H9 (cell line): Measurements from ENCODE around the gene HS3ST4. TPM values are rescaled to one million over a fixed set of nuclear protein-coding genes. Genes with fewer than 3 reads are reported as not detected.

ENCODE experiments used
- DNase-seq: peaks from one replicate; pipeline ENCODE4 v3.0.0-alpha.2; 2017
- H2AFZ ChIP-seq: one replicate; pipeline ENCODE4 v1.6.1; 2013; ENCODE audit warnings: mild to moderate bottlenecking, low read length, control low read depth, moderate library complexity
- H2AK5ac ChIP-seq: 2 replicates; pipeline ENCODE4 v1.6.1; 2013; ENCODE audit warnings: low read length, control low read depth, mixed read lengths; ENCODE audit not compliant: insufficient read length
- H2BK120ac ChIP-seq: one replicate; pipeline ENCODE4 v1.6.1; 2013; ENCODE audit warnings: low read depth, mild to moderate bottlenecking, low read length, control low read depth, inconsistent platforms; ENCODE audit not compliant: poor library complexity, severe bottlenecking
- H2BK12ac ChIP-seq: 2 replicates; pipeline ENCODE4 v1.6.1; 2013; ENCODE audit warnings: low read length, control low read depth, mixed read lengths, low read depth; ENCODE audit not compliant: insufficient read length
- H2BK15ac ChIP-seq: 2 replicates; pipeline ENCODE4 v1.6.1; 2013; ENCODE audit warnings: low read depth, low read length, control low read depth
- H2BK20ac ChIP-seq: one replicate; pipeline ENCODE4 v1.6.1; 2013; ENCODE audit warnings: low read depth, mild to moderate bottlenecking, low read length, control low read depth, inconsistent platforms; ENCODE audit not compliant: poor library complexity, severe bottlenecking
- H2BK5ac ChIP-seq: 2 replicates; pipeline ENCODE4 v1.6.1; 2013; ENCODE audit warnings: low read length, control low read depth, mixed read lengths; ENCODE audit not compliant: insufficient read length
- H3K14ac ChIP-seq: 2 replicates; pipeline ENCODE4 v1.6.1; 2013; ENCODE audit warnings: low read length, control low read depth; ENCODE audit not compliant: insufficient read depth
- H3K18ac ChIP-seq: 2 replicates; pipeline ENCODE4 v1.6.1; 2013; ENCODE audit warnings: low read depth, mild to moderate bottlenecking, mixed read lengths, low read length, control low read depth; ENCODE audit not compliant: insufficient read length
- H3K23ac ChIP-seq: 2 replicates; pipeline ENCODE4 v1.6.1; 2013; ENCODE audit warnings: low read length, control low read depth, mixed read lengths, low read depth; ENCODE audit not compliant: insufficient read length
- H3K23me2 ChIP-seq: 2 replicates; pipeline ENCODE4 v1.6.1; 2013; ENCODE audit warnings: low read depth, mild to moderate bottlenecking, mixed read lengths, low read length, control low read depth; ENCODE audit not compliant: insufficient read length, poor library complexity, severe bottlenecking
- H3K27ac ChIP-seq: 2 replicates; pipeline ENCODE4 v1.5.1; 2013; ENCODE audit warnings: low read length, control low read depth, mixed read lengths, low read depth; ENCODE audit not compliant: insufficient read length
- H3K27me3 ChIP-seq: 2 replicates; pipeline ENCODE4 v1.6.1; 2013; ENCODE audit warnings: low read length, control low read depth, inconsistent platforms; ENCODE audit not compliant: insufficient read depth
- H3K4ac ChIP-seq: 2 replicates; pipeline ENCODE4 v1.6.1; 2013; ENCODE audit warnings: low read depth, mild to moderate bottlenecking, control low read depth, inconsistent platforms, low read length, moderate library complexity
- H3K4me1 ChIP-seq: 2 replicates; pipeline ENCODE4 v1.6.1; 2013; ENCODE audit warnings: low read length, control low read depth, inconsistent platforms; ENCODE audit not compliant: insufficient read depth
- H3K4me2 ChIP-seq: 2 replicates; pipeline ENCODE4 v1.6.1; 2013; ENCODE audit warnings: low read length, control low read depth, mixed read lengths; ENCODE audit not compliant: insufficient read length, insufficient read depth
- H3K56ac ChIP-seq: 2 replicates; pipeline ENCODE4 v1.6.1; 2013; ENCODE audit warnings: low read depth, mild to moderate bottlenecking, mixed read lengths, low read length, control low read depth; ENCODE audit not compliant: insufficient read length
- H3K79me1 ChIP-seq: 2 replicates; pipeline ENCODE4 v1.6.1; 2013; ENCODE audit warnings: low read depth, mild to moderate bottlenecking, moderate library complexity, low read length, control low read depth, inconsistent platforms; ENCODE audit not compliant: insufficient read depth, poor library complexity, severe bottlenecking
- H3K79me2 ChIP-seq: 2 replicates; pipeline ENCODE4 v1.6.1; 2013; ENCODE audit warnings: low read length, control low read depth, inconsistent platforms; ENCODE audit not compliant: insufficient read depth
- H3K9ac ChIP-seq: 2 replicates; pipeline ENCODE4 v1.6.1; 2013; ENCODE audit warnings: low read length, control low read depth, mixed read lengths; ENCODE audit not compliant: insufficient read length; ENCODE audit errors: extremely low read depth
- H3K9me3 ChIP-seq: one replicate; pipeline ENCODE4 v1.6.1; 2013; ENCODE audit warnings: low read depth, low read length, inconsistent platforms; ENCODE audit not compliant: control insufficient read depth
- H3T11ph ChIP-seq: one replicate; pipeline ENCODE4 v1.6.1; 2013; ENCODE audit warnings: mild to moderate bottlenecking, low read length, control low read depth, inconsistent platforms
- H4K20me1 ChIP-seq: one replicate; pipeline ENCODE4 v1.6.1; 2013; ENCODE audit not compliant: control insufficient read depth, insufficient read length, insufficient read depth
- H4K5ac ChIP-seq: 2 replicates; pipeline ENCODE4 v1.6.1; 2013; ENCODE audit warnings: low read depth, mild to moderate bottlenecking, mixed read lengths, low read length, control low read depth; ENCODE audit not compliant: insufficient read length
- H4K8ac ChIP-seq: replicated peaks from 2 replicates; pipeline ENCODE4 v1.6.1; 2013; ENCODE audit warnings: low read length, control low read depth, mixed read lengths, low read depth; ENCODE audit not compliant: insufficient read length
- H4K91ac ChIP-seq: 2 replicates; pipeline ENCODE4 v1.6.1; 2013; ENCODE audit warnings: low read depth, mild to moderate bottlenecking, moderate library complexity, mixed read lengths, low read length, control low read depth; ENCODE audit not compliant: insufficient read length
- H3K27ac Mint-ChIP-seq, 3 experiments: 2 replicates in 2 of 3; 3 replicates in 1 of 3; pipeline ENCODE4 v1.8.0; 2020 to 2021; ENCODE audit warnings: mixed read lengths in 3 of 3, mild to moderate bottlenecking in 1 of 3, moderate library complexity in 1 of 3
- H3K27me3 Mint-ChIP-seq: 2 replicates; pipeline ENCODE4 v1.8.0; 2021; ENCODE audit warnings: low read depth, mild to moderate bottlenecking, moderate library complexity, mixed read lengths
- H3K36me3 Mint-ChIP-seq, 3 experiments: 2 replicates in 2 of 3; 3 replicates in 1 of 3; pipeline ENCODE4 v1.8.0; 2020 to 2021; ENCODE audit warnings: low read depth in 3 of 3, mixed read lengths in 3 of 3; ENCODE audit not compliant: insufficient read depth in 1 of 3
- H3K4me1 Mint-ChIP-seq, 2 experiments: 2 replicates each; pipeline ENCODE4 v1.8.0; 2020; ENCODE audit warnings: mixed read lengths in 2 of 2
- H3K4me3 Mint-ChIP-seq, 2 experiments: 2 replicates in 1 of 2; 3 replicates in 1 of 2; pipeline ENCODE4 v1.8.0; 2020 to 2021; ENCODE audit warnings: mild to moderate bottlenecking in 2 of 2, mixed read lengths in 2 of 2, moderate library complexity in 1 of 2
- H3K9me3 Mint-ChIP-seq, 2 experiments: 2 replicates in 1 of 2; 3 replicates in 1 of 2; pipeline ENCODE4 v1.8.0; 2020; ENCODE audit warnings: mild to moderate bottlenecking in 2 of 2, mixed read lengths in 2 of 2, moderate library complexity in 1 of 2
- WGBS: extraction: QIAGEN DNeasy Blood & Tissue Kit; methylation state at CpG from one replicate; pipeline ENCODE4 v1.1.7; 2013; ENCODE audit warnings: missing lambda C conversion rate, low lambda C conversion rate, mixed read lengths; ENCODE audit not compliant: insufficient read length; ENCODE audit errors: extremely low coverage; 5-methylcytosine and 5-hydroxymethylcytosine counted together
- total RNA-seq: library from RNA; stranded (reverse); gene quantifications from 2 replicates; pipeline ENCODE4 v1.2.1, GENCODE V29; 2021
- TF ChIP-seq, protein P1 (sequence below): fragments of 200-600 bp; sonication (generic); conservative IDR thresholded peaks from 3 replicates; pipeline ENCODE4 v1.8.0; 2021; ENCODE audit warnings: antibody characterized with exemption, mild to moderate bottlenecking

Gene HS3ST4
- total RNA-seq, 1 experiment from 2014 or later, result 1.7 TPM

- no peak overlapping the region for H3K23ac ChIP-seq
- peaks cover 70% of the 10 kb centered on the region for H3K27me3 Mint-ChIP-seq
- no peak overlapping the region for H2BK5ac ChIP-seq
- no peak overlapping the region for H4K5ac ChIP-seq
- H4K8ac ChIP-seq, result no peak overlapping the region
- no peak overlapping the region for H4K91ac ChIP-seq
- no peaks in the 10 kb centered on the region for H3K27me3 ChIP-seq
- no CpG with 5 or more reads among the region's 3 CpGs for WGBS
- no peak for DNase-seq
- TF ChIP-seq, protein P1, sequence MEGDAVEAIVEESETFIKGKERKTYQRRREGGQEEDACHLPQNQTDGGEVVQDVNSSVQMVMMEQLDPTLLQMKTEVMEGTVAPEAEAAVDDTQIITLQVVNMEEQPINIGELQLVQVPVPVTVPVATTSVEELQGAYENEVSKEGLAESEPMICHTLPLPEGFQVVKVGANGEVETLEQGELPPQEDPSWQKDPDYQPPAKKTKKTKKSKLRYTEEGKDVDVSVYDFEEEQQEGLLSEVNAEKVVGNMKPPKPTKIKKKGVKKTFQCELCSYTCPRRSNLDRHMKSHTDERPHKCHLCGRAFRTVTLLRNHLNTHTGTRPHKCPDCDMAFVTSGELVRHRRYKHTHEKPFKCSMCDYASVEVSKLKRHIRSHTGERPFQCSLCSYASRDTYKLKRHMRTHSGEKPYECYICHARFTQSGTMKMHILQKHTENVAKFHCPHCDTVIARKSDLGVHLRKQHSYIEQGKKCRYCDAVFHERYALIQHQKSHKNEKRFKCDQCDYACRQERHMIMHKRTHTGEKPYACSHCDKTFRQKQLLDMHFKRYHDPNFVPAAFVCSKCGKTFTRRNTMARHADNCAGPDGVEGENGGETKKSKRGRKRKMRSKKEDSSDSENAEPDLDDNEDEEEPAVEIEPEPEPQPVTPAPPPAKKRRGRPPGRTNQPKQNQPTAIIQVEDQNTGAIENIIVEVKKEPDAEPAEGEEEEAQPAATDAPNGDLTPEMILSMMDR, result no peak
- H3T11ph ChIP-seq, result no peak overlapping the region
- no peak overlapping the region for H2AK5ac ChIP-seq
- no peak overlapping the region for H3K27ac Mint-ChIP-seq
- H3K9ac ChIP-seq, result no peak overlapping the region
- H3K4me3 Mint-ChIP-seq, result no peak overlapping the region
- H4K20me1 ChIP-seq, result no peaks in the 10 kb centered on the region
- H2BK12ac ChIP-seq, result no peak overlapping the region
- H2BK15ac ChIP-seq, result no peak overlapping the region
- no peak overlapping the region for H3K14ac ChIP-seq
- H2BK20ac ChIP-seq, result no peak overlapping the region
- no peaks in the 10 kb centered on the region for H3K79me2 ChIP-seq
- no peak overlapping the region for H3K56ac ChIP-seq
- no peak overlapping the region for H3K4me2 ChIP-seq
- peaks cover 5 to 8% of the 10 kb centered on the region in 2 experiments for H3K9me3 Mint-ChIP-seq
- H3K4me1 Mint-ChIP-seq, result peaks cover 17 to 20% of the 10 kb centered on the region in 2 experiments
- H3K4me1 ChIP-seq, result peaks cover 2% of the 10 kb centered on the region; the same call in 1 of the 2 replicates
- H3K4ac ChIP-seq, result no peak overlapping the region
- H3K9me3 ChIP-seq, result no peaks in the 10 kb centered on the region
- H3K79me1 ChIP-seq, result no peaks in the 10 kb centered on the region
- H2AFZ ChIP-seq, result no peak overlapping the region
- H3K23me2 ChIP-seq, result no peaks in the 10 kb centered on the region
- peaks cover 0 to 2% (median 2%) of the 10 kb centered on the region in 3 experiments; a peak in 3 of 7 replicates for H3K36me3 Mint-ChIP-seq
- H2BK120ac ChIP-seq, result no peak overlapping the region
- no peak overlapping the region for H3K18ac ChIP-seq
- H3K27ac ChIP-seq, result no peak overlapping the region
Measured at GRCh38 chr16:25952983-25953382, 261.2 kb downstream of the HS3ST4 start.
